Loucy (cell line): ENCODE data around the gene NFATC1.

Source experiments
- CTCF ChIP-seq: fragments of 200-600 bp; sonication (generic); conservative IDR thresholded peaks from 2 replicates; pipeline ENCODE4 v1.5.1; 2014; ENCODE audit warnings: mild to moderate bottlenecking, antibody characterized with exemption, low read length
- EZH2phosphoT487 ChIP-seq: fragments of 200-600 bp; IDR thresholded peaks from 2 replicates; pipeline ENCODE4 v1.6.1; 2018; ENCODE audit warnings: antibody characterized with exemption, mild to moderate bottlenecking, moderate library complexity, borderline replicate concordance

- TF ChIP-seq CTCF (no peak), EZH2phosphoT487 (no peak)
Measured at GRCh38 chr18:79429785-79430281, 34.1 kb downstream of the NFATC1 start.
